SK-N-SH (cell line): ENCODE data around the gene UBN2. TPM values are rescaled to one million over a fixed set of nuclear protein-coding genes. Genes with fewer than 3 reads are reported as not detected.

Experiments used
- CTCF ChIA-PET: fragments of 300-600, 350-600 bp; formaldehyde crosslinking; extraction: SDS; loops from one replicate; lab custom pipeline; 2021; lab: Yijun Ruan, JAX
- POLR2A ChIA-PET: fragments of 350-600 bp; sonication (Branson Sonifier 250); formaldehyde crosslinking; extraction: SDS; loops from one replicate; lab custom pipeline; 2020; ENCODE audit warnings: antibody characterized with exemption, inconsistent platforms; lab: Yijun Ruan, JAX
- DNase-seq: peaks from one replicate; pipeline ENCODE4 v3.0.0; 2012
- H2AFZ ChIP-seq: fragments of 200-600 bp; sonication (generic); 2 replicates; pipeline ENCODE4 v1.8.1; 2016; ENCODE audit warnings: antibody characterized with exemption, mild to moderate bottlenecking, low read depth
- H3F3A ChIP-seq: fragments of 200-600 bp; sonication (generic); replicated peaks from 2 replicates; pipeline ENCODE3; 2016; ENCODE audit warnings: antibody characterized with exemption, mild to moderate bottlenecking; ENCODE audit not compliant: insufficient read depth
- H3K27ac ChIP-seq, 2 experiments: fragments of 200-500 bp in 1 of 2; fragments of 200-600 bp in 1 of 2; sonication (Bioruptor generic) in 1 of 2; sonication (generic), shearing (Covaris generic) in 1 of 2; 2 replicates each; pipeline versions ENCODE4 v1.5.1 to v1.6.1; 2014 to 2016; ENCODE audit warnings: low read depth in 2 of 2, inconsistent platforms in 1 of 2, low read length in 1 of 2, mild to moderate bottlenecking in 1 of 2, mixed read lengths in 1 of 2
- H3K27me3 ChIP-seq: fragments of 200-600 bp; sonication (generic), shearing (Covaris generic); 2 replicates; pipeline ENCODE4 v1.6.1; 2016; ENCODE audit warnings: mixed run types; ENCODE audit not compliant: insufficient read depth
- H3K36me3 ChIP-seq, 2 experiments: fragments of 200-500 bp in 1 of 2; fragments of 200-600 bp in 1 of 2; sonication (Bioruptor generic) in 1 of 2; sonication (generic) in 1 of 2; replicated peaks in 1 of 2; 2 replicates each; pipeline versions ENCODE3 to v1.5.1; 2014 to 2016; ENCODE audit warnings: low read length in 1 of 2, mild to moderate bottlenecking in 1 of 2; ENCODE audit not compliant: insufficient read depth in 2 of 2, control insufficient read depth in 1 of 2
- H3K4me1 ChIP-seq, 2 experiments: fragments of 200-500 bp in 1 of 2; fragments of 200-600 bp in 1 of 2; sonication (Bioruptor generic) in 1 of 2; sonication (generic), shearing (Covaris generic) in 1 of 2; 2 replicates each; pipeline versions ENCODE4 v1.5.1 to v1.6.1; 2014 to 2016; ENCODE audit warnings: low read depth in 1 of 2, low read length in 1 of 2, mixed run types in 1 of 2; ENCODE audit not compliant: insufficient read depth in 2 of 2, control insufficient read depth in 1 of 2
- H3K4me2 ChIP-seq: fragments of 200-600 bp; sonication (generic), shearing (Covaris generic); 2 replicates; pipeline ENCODE4 v1.6.1; 2017; ENCODE audit warnings: mixed run types
- H3K4me3 ChIP-seq, 2 experiments: fragments of 200-500 bp in 1 of 2; fragments of 200-600 bp in 1 of 2; sonication (Bioruptor generic) in 1 of 2; sonication (generic), shearing (Covaris generic) in 1 of 2; 2 replicates each; pipeline versions ENCODE4 v1.5.1 to v1.8.1; 2014 to 2016; ENCODE audit warnings: low read depth in 2 of 2, inconsistent platforms in 1 of 2, low read length in 1 of 2, mild to moderate bottlenecking in 1 of 2, mixed read lengths in 1 of 2, moderate library complexity in 1 of 2
- H3K79me2 ChIP-seq: fragments of 200-600 bp; sonication (generic); 2 replicates; pipeline ENCODE4 v1.8.1; 2017; ENCODE audit warnings: mild to moderate bottlenecking; ENCODE audit not compliant: insufficient read depth
- H3K9ac ChIP-seq: fragments of 200-600 bp; sonication (generic); 2 replicates; pipeline ENCODE4 v1.6.1; 2017; ENCODE audit warnings: mixed run types
- H3K9me2 ChIP-seq: fragments of 200-600 bp; sonication (generic); 2 replicates; pipeline ENCODE4 v1.6.1; 2017; ENCODE audit warnings: mixed run types
- H3K9me3 ChIP-seq: fragments of 200-600 bp; sonication (generic); 2 replicates; pipeline ENCODE4 v1.6.1; 2017; ENCODE audit warnings: mixed run types, mild to moderate bottlenecking, moderate library complexity
- H4K20me1 ChIP-seq: fragments of 200-600 bp; sonication (generic); 2 replicates; pipeline ENCODE4 v1.6.1; 2017; ENCODE audit warnings: mild to moderate bottlenecking, mixed run types; ENCODE audit not compliant: insufficient read depth
- CHD2 ChIP-seq: fragments of 150-350 bp; IDR thresholded peaks from 2 replicates; pipeline ENCODE4 v1.6.1; 2018; ENCODE audit warnings: low read length; ENCODE audit not compliant: partially characterized antibody
- ELF1 ChIP-seq: IDR thresholded peaks from 2 replicates; pipeline ENCODE4 v1.4.0; 2012
- EZH2phosphoT487 ChIP-seq: fragments of 200-600 bp; sonication (generic); IDR thresholded peaks from 2 replicates; pipeline ENCODE4 v1.6.1; 2017; ENCODE audit warnings: low read depth, mixed run types, mild to moderate bottlenecking, antibody characterized with exemption, moderate library complexity, borderline replicate concordance
- FOSL2 ChIP-seq: IDR thresholded peaks from 2 replicates; pipeline ENCODE4 v1.4.0; 2012; ENCODE audit warnings: low read depth, mild to moderate bottlenecking, moderate library complexity, borderline replicate concordance
- GABPA ChIP-seq: IDR thresholded peaks from 2 replicates; pipeline ENCODE4 v1.4.0; 2012; ENCODE audit warnings: low read depth, mild to moderate bottlenecking
- GATA2 ChIP-seq: sonication (generic); formaldehyde crosslinking; IDR thresholded peaks from 2 replicates; pipeline ENCODE4 v1.5.0; 2020; ENCODE audit warnings: mild to moderate bottlenecking, missing genetic modification reagents
- MXI1 ChIP-seq: IDR thresholded peaks from 2 replicates; pipeline ENCODE4 v1.6.1; 2012; ENCODE audit warnings: mild to moderate bottlenecking, low read depth, low read length, improper control_type of control experiment
- NFIC ChIP-seq: IDR thresholded peaks from 2 replicates; pipeline ENCODE4 v1.4.0; 2012; ENCODE audit warnings: borderline replicate concordance
- NRF1 ChIP-seq: IDR thresholded peaks from 2 replicates; pipeline ENCODE4 v1.6.1; 2012; ENCODE audit warnings: low read depth, mild to moderate bottlenecking, low read length
- PBX3 ChIP-seq: IDR thresholded peaks from 2 replicates; pipeline ENCODE4; 2012
- SMC3 ChIP-seq: IDR thresholded peaks from 2 replicates; pipeline ENCODE4 v1.6.1; 2012; ENCODE audit warnings: low read depth, low read length, improper control_type of control experiment
- TAF1 ChIP-seq: IDR thresholded peaks from 2 replicates; pipeline ENCODE4 v1.6.1; 2012; ENCODE audit warnings: low read depth, mild to moderate bottlenecking, low read length, moderate library complexity, borderline replicate concordance
- TCF12 ChIP-seq: IDR thresholded peaks from 2 replicates; pipeline ENCODE4 v1.4.0; 2012
- TEAD4 ChIP-seq: IDR thresholded peaks from 2 replicates; pipeline ENCODE4 v1.4.0; 2012; ENCODE audit warnings: mild to moderate bottlenecking, borderline replicate concordance; ENCODE audit not compliant: insufficient read depth
- USF2 ChIP-seq: fragments of 150-350 bp; IDR thresholded peaks from 2 replicates; pipeline ENCODE4 v1.6.1; 2017; ENCODE audit warnings: antibody characterized with exemption, low read length, low read depth, borderline replicate concordance
- ZBTB33 ChIP-seq: IDR thresholded peaks from 2 replicates; pipeline ENCODE4 v1.4.0; 2012; ENCODE audit warnings: low read depth, borderline replicate concordance
- WGBS: methylation state at CpG from one replicate; pipeline ENCODE4 v1.1.6; 2017; ENCODE audit warnings: low lambda C conversion rate; 5-methylcytosine and 5-hydroxymethylcytosine counted together
- polyA plus RNA-seq, 3 experiments: library from polyadenylated mRNA; depleted of rRNA; stranded (reverse); fragments of >200 nt; gene quantifications; 2 replicates each; pipeline ENCODE4 v1.2.3, GENCODE V29; 2012
- TF ChIP-seq, protein P1 (sequence below): fragments of 150-350 bp; IDR thresholded peaks from 2 replicates; pipeline ENCODE4 v1.6.1; 2016; ENCODE audit warnings: mild to moderate bottlenecking, low read depth, low read length
- TF ChIP-seq, protein P2 (sequence below): IDR thresholded peaks from 2 replicates; pipeline ENCODE4 v1.4.0; 2012; ENCODE audit warnings: low read depth, borderline replicate concordance

UBN2 gene
- polyA plus RNA-seq, 1 of the 3 experiments (the other 2 are of a cell fraction) = 2.0 TPM

- H4K20me1 ChIP-seq = no peaks in the 10 kb centered on the region
- CTCF ChIA-PET = interaction anchor here (1.1 kb wide), 1 partner anchor 21 kb away, joined by 3 read pairs; no protein-coding TSS in a partner anchor
- no peaks in the 10 kb centered on the region for H3F3A ChIP-seq
- H3K27me3 ChIP-seq = no peaks in the 10 kb centered on the region; the same call in 1 of the 2 replicates
- H3K9me2 ChIP-seq = no peaks in the 10 kb centered on the region
- no peaks in the 10 kb centered on the region for H3K4me1 ChIP-seq
- TF ChIP-seq SMC3 = no peak
- TF ChIP-seq PBX3 = no peak
- TF ChIP-seq NFIC = no peak
- no peak for TF ChIP-seq TCF12
- TF ChIP-seq USF2 = no peak
- no peak for TF ChIP-seq GATA2
- no peak for TF ChIP-seq ZBTB33
- TF ChIP-seq FOSL2 = no peak
- no peak for TF ChIP-seq CHD2
- TF ChIP-seq, protein P1, sequence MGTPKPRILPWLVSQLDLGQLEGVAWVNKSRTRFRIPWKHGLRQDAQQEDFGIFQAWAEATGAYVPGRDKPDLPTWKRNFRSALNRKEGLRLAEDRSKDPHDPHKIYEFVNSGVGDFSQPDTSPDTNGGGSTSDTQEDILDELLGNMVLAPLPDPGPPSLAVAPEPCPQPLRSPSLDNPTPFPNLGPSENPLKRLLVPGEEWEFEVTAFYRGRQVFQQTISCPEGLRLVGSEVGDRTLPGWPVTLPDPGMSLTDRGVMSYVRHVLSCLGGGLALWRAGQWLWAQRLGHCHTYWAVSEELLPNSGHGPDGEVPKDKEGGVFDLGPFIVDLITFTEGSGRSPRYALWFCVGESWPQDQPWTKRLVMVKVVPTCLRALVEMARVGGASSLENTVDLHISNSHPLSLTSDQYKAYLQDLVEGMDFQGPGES = no peak
- no peak for TF ChIP-seq ELF1
- TF ChIP-seq TEAD4 = no peak
- TF ChIP-seq NRF1 = no peak
- TF ChIP-seq GABPA = no peak
- TF ChIP-seq EZH2phosphoT487 = no peak
- no peak for TF ChIP-seq MXI1
- TF ChIP-seq TAF1 = no peak
- TF ChIP-seq, protein P2, sequence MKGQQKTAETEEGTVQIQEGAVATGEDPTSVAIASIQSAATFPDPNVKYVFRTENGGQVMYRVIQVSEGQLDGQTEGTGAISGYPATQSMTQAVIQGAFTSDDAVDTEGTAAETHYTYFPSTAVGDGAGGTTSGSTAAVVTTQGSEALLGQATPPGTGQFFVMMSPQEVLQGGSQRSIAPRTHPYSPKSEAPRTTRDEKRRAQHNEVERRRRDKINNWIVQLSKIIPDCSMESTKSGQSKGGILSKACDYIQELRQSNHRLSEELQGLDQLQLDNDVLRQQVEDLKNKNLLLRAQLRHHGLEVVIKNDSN = no peak
- TF ChIP-seq, all 33 proteins: peak for 0
- H3K4me2 ChIP-seq = no peak overlapping the region
- no peaks in the 10 kb centered on the region for H3K9me3 ChIP-seq
- POLR2A ChIA-PET = no interaction called here
- H3K27ac ChIP-seq = no peak overlapping the region
- no peaks in the 10 kb centered on the region for H3K79me2 ChIP-seq
- no peak overlapping the region for H2AFZ ChIP-seq
- WGBS = 56% methylated on average over 1 of the region's 1 CpG
- H3K4me3 ChIP-seq = no peak overlapping the region
- no peak for DNase-seq
- no peak overlapping the region for H3K9ac ChIP-seq
- no peaks in the 10 kb centered on the region for H3K36me3 ChIP-seq
Measured at GRCh38 chr7:139218173-139218572, 12.9 kb upstream of the UBN2 start.
